VCaP (cell line): Measurements from ENCODE around the gene PRKCZ.
A peak's percentile ranks its signal among the peaks of the same experiment; 100 is the strongest.

Experiments used
- H3K27ac ChIP-seq: fragments of 450-650 bp; 2 replicates; pipeline ENCODE4 v1.5.1; 2017
- TF ChIP-seq, protein P1 (sequence below): fragments of 450-650 bp; conservative IDR thresholded peaks from 2 replicates; pipeline ENCODE4 v1.5.1; 2017; ENCODE audit warnings: mild to moderate bottlenecking, moderate library complexity

The PRKCZ gene

DNA sequence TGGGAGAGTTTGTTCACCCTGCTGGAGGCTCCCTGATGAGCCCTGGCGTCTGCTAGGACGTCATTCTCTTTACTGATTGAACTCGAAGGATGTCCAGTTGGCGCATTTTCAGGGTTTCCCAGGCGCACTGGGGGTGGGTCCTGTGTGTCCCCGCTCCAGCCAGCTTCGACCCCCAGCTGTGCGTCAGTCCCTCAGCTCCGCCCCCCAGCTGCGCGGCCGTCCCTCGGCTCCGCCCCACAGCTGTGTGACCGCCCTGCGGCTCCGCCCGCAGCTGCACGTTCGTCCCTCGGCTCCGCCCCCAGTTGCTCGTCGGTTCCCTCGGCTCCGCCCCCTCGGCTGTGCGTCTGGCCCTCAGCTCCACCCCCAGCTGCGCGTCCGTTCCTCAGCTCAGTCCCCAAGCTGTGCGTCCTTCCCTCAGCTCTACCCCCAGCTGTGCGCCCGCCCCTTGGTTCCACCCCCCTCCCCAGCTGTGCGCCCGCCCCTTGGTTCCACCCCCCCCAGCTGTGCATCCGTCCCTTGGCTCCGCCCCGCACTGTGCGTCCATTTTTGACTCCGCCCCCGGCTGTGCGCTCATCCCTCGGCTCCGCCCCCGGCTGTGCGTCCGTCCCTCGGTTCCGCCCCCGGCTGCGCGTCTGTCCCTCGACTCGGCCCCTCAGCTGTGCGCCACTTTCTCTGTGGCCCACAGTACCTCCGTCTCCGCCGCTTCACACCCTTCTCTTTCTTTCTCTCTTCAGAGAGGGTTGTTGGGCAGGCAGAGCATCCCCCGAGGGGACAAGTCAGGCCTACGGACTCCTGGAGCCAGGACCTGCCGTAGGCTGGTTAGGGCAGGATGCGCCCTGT is 83.0 kb downstream of the PRKCZ start:
- TF ChIP-seq, protein P1, sequence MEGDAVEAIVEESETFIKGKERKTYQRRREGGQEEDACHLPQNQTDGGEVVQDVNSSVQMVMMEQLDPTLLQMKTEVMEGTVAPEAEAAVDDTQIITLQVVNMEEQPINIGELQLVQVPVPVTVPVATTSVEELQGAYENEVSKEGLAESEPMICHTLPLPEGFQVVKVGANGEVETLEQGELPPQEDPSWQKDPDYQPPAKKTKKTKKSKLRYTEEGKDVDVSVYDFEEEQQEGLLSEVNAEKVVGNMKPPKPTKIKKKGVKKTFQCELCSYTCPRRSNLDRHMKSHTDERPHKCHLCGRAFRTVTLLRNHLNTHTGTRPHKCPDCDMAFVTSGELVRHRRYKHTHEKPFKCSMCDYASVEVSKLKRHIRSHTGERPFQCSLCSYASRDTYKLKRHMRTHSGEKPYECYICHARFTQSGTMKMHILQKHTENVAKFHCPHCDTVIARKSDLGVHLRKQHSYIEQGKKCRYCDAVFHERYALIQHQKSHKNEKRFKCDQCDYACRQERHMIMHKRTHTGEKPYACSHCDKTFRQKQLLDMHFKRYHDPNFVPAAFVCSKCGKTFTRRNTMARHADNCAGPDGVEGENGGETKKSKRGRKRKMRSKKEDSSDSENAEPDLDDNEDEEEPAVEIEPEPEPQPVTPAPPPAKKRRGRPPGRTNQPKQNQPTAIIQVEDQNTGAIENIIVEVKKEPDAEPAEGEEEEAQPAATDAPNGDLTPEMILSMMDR, result no peak
- peak overlapping the region; percentile 60 for H3K27ac ChIP-seq

DNA sequence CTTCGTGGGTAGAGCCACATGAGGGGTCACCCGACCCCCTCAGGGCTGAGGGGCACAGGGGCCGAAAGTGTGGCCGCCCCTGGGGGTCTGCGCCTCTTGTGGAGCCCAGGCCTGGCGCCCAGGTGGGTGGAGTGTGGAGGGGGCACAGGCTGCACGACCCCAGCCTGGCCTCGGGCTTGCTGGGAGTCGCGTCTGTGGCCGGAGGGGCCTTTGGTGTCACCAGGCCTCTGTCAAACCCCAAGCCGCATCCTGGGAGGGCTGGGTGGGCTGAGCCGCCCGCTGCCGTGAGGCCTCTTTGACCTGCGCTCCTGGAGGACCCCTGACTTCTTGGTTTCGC is 83.6 kb downstream of the PRKCZ start:
- TF ChIP-seq, protein P1, result no peak
- H3K27ac ChIP-seq, result peak overlapping the region; percentile 60

DNA sequence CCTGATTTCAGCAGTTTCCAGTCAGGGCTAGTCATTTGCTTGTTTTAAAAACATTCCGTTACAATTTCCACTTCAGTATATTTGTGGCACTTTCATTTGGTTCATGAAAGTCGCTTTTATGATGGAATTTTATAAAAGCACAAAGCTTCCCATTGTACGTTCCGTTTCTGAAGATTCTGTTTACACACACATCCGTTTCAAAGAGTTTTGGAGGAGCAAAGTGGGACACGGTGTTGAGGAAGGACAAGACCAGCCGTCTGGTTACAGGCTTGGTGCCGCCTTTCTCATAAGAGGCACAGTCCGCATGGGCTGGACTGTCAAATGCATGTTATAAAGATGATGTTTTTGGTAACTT is 84.0 kb downstream of the PRKCZ start:
- peak overlapping the region; percentile 60; the same call in 1 of the 2 replicates for H3K27ac ChIP-seq
- TF ChIP-seq, protein P1, result no peak

DNA sequence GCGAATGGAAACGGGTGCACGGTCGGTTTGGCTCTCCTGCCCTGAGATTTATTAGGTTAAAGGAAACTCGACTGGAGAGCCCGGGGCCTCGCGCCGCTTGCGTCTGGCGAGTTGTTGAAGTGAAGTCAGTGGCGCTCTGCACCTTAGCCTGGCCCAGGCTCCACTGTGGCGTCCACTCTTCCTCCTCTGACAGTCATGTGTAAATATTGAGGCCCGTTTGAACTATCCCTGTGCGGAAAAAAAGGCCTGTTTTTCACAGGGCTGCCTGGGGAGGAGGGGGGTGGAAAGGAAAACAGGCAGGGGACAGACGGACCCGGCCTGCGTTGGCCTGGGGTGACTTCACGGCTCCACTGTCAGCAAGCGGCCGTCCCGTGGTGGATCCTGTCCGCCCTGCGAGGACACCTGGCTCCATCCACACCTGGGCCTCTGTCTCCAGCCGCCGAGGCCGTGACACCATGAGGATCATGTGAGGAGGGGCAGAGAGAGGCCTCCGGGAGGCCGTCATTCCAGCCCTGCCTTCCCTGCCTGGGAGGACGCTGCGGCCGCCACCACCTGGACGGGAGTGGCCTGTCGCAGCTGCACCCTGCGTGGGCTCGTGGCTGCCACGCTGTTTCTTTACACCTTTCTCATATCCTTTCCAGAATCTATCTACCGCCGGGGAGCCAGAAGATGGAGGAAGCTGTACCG is 84.6 kb downstream of the PRKCZ start:
- TF ChIP-seq, protein P1, result no peak
- H3K27ac ChIP-seq, result no peak overlapping the region; the same call in 1 of the 2 replicates

DNA sequence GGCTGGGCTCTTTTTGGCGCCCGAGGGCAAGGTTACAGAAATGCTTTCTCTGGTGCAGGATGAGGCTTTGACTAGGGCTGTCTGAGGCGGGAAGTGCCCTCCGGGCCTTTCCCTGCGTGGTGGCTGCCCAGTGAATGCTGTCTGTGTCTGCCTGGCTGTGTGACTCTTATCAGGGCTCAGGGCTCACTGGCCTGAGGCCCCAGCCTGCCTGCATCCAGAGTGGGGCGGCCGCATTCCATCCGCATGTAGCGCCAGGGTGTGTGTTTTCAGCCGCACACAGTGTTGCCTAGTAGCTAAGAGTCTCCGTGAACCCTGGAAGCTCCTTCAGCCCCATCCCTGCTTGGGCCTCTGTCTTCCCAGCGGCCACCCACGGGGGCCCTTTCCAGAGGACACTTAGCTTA is 85.2 kb downstream of the PRKCZ start:
- TF ChIP-seq, protein P1, result no peak
- no peak overlapping the region for H3K27ac ChIP-seq

DNA sequence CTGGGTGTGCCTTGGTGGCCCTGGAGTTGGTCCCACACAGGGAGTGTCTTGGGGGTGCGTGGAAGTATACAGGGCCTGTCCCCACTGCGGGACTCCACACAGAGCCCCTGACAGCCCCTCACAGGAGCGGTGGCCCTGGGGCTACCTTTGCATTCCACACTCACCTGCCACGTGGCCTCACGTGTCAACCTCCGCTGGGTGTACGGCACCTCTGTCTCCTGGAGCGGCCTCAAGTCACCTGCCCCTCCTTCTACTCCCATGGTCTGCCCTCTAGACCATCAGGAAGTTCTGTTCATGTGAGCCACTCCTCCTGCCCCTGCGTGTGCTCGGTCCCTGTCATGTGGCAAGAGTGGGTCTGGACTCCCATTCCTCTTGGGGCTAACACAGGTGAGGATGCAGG is 85.7 kb downstream of the PRKCZ start:
- TF ChIP-seq, protein P1, result no peak
- no peak overlapping the region for H3K27ac ChIP-seq

DNA sequence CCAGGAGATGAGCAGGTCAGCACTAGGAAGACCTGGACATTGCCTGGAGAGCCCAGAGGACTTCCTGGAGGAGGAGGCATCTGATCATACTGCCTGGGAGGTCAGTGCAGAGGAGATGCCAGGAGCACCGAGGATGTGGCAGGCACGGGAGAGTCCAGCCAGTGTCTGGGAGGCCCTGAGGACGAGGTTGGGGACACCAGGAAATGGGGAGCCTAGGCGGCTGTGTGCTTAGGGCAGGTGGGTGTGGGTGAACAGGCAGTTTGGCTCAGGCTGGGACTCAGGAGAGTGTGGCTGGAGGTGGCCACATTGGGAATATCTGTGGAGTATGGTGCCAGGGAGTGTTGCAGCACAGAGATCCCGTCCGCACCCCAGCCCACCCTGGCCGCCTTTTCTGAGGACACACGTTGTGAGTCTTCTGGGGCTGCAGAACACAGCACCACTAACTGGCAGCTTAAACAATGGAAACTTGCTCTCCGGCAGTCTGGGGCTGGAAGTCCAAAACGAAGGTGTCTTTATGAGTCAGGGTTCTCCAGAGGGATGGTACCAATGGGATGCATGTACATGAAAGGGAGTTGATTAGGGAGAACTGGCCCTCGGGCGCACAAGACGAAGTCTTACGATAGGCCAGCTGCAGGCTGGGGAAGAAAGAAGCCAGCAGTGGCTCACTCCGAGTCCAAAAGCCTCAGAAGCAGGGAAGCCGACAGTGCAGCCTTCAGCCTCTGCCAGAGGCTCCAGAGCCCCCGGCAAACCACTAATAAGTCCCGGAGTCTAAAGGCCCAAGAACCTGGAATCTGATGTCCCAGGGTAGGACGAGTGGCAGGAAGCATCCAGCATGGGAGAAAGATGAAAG is 86.4 kb downstream of the PRKCZ start:
- H3K27ac ChIP-seq, result no peak overlapping the region

More for the DNA sequence above, 86.4 kb downstream of the PRKCZ start:
- TF ChIP-seq, protein P1, result no peak
